Right lobe of liver (tissue), 6 donors: ENCODE results near the gene ARHGAP22. TPM values are rescaled to one million over a fixed set of nuclear protein-coding genes. Genes with fewer than 3 reads are reported as not detected.

Experiments used
- ATAC-seq, 4 donors: fragments of 200-7000 bp; cut with Tn5 transposase; one replicate each; pipeline ENCODE4 v1.9.1; 2020; ENCODE audit warnings: mild to moderate bottlenecking in 4 of 4, moderate library complexity in 4 of 4
- DNase-seq, 3 donors: peaks; one replicate each; pipeline ENCODE4 v3.0.0-alpha.2; 2020
- H3K27ac ChIP-seq, 3 donors: fragments of 200-600 bp; one replicate each; pipeline ENCODE4 v1.8.0; 2022
- H3K27me3 ChIP-seq, 2 donors: fragments of 200-600 bp; one replicate each; pipeline ENCODE4 v1.8.0; 2022
- H3K36me3 ChIP-seq, 4 donors: fragments of 200-600 bp; sonication (generic) in 1 of 4; one replicate each; pipeline versions ENCODE4 v1.5.1 to v1.8.0; 2017 to 2022; ENCODE audit warnings: control low read depth in 1 of 4
- H3K4me1 ChIP-seq, 4 donors: fragments of 200-600 bp; sonication (generic) in 1 of 4; one replicate each; pipeline versions ENCODE4 v1.5.1 to v1.8.0; 2017 to 2022; ENCODE audit warnings: control low read depth in 1 of 4
- H3K4me3 ChIP-seq, 3 donors: fragments of 200-600 bp; one replicate each; pipeline ENCODE4 v1.8.0; 2022
- H3K9me3 ChIP-seq, 4 donors: fragments of 200-600 bp; sonication (generic) in 1 of 4; one replicate each; pipeline versions ENCODE4 v1.5.1 to v1.8.0; 2017 to 2022; ENCODE audit warnings: control low read depth in 1 of 4
- POLR2A ChIP-seq: fragments of 450-650 bp; IDR thresholded peaks from one replicate; pipeline ENCODE4 v1.6.1; 2017; ENCODE audit warnings: antibody characterized with exemption, mild to moderate bottlenecking
- WGBS: methylation state at CpG from one replicate; pipeline ENCODE4 v1.1.6; 2018; ENCODE audit warnings: low coverage, low lambda C conversion rate; ENCODE audit not compliant: insufficient coverage; ENCODE audit errors: missing lambda C conversion rate; 5-methylcytosine and 5-hydroxymethylcytosine counted together
- intact Hi-C, 2 donors: fragments of 100-400 bp; cut with DNase I; formaldehyde crosslinking; loops; one replicate each; pipeline versions ENCODE4 v1.11.2 to v1.14.1; 2022
- total RNA-seq, 6 experiments: library from RNA; depleted of rRNA in 2 of 6; stranded (reverse); fragments of >200 nt in 2 of 6; fragmentation: NEBNext Ultra II Directional in 3 of 6; extraction: Animal tissue kit (Norgen Biotek cat#: 25700) in 3 of 6; gene quantifications; one replicate each; pipeline versions ENCODE4 v1.1.0 to v1.2.4, GENCODE V29; 2016 to 2023
- TF ChIP-seq, protein P1 (sequence below), 4 donors: fragments of 200-600 bp in 3 of 4; fragments of 450-650 bp in 1 of 4; IDR thresholded peaks; one replicate each; pipeline versions ENCODE4 v1.5.1 to v1.8.0; 2016 to 2022; ENCODE audit warnings: antibody characterized with exemption in 4 of 4, mild to moderate bottlenecking in 2 of 4
- donor health status: DM: no; HTN: yes; CAD: no.
- donor health status: DM: no; HTN: no; CAD: no.
- donor health status: DM: no; HTN: no; CAD: no.
- donor health status: DM: no; HTN: yes; CAD: no.
- donor health status: DM: no; HTN: yes; CAD: no.

The ARHGAP22 gene
- total RNA-seq, 6 experiments from 2014 or later = 0.22 to 3.6 (median 0.64) TPM

GRCh38 chr10:48608279-48608681 is 3.4 kb upstream of the ARHGAP22 start:
- Histone ChIP-seq H3K4me3 (no peak overlapping the region), H3K36me3 (no peaks in the 10 kb centered on the region), H3K4me1 (peaks cover 0 to 5% (median 0%) of the 10 kb centered on the region in 4 donors), H3K27me3 (peaks cover 0 to 12% of the 10 kb centered on the region in 2 donors), H3K9me3 (no peaks in the 10 kb centered on the region), H3K27ac (no peak overlapping the region)
- ATAC-seq (peak; percentile 82 to 90 (median 86)), DNase-seq (peak in 1 of 3 donors; percentile 51)
- no peak for TF ChIP-seq POLR2A
- TF ChIP-seq, protein P1, sequence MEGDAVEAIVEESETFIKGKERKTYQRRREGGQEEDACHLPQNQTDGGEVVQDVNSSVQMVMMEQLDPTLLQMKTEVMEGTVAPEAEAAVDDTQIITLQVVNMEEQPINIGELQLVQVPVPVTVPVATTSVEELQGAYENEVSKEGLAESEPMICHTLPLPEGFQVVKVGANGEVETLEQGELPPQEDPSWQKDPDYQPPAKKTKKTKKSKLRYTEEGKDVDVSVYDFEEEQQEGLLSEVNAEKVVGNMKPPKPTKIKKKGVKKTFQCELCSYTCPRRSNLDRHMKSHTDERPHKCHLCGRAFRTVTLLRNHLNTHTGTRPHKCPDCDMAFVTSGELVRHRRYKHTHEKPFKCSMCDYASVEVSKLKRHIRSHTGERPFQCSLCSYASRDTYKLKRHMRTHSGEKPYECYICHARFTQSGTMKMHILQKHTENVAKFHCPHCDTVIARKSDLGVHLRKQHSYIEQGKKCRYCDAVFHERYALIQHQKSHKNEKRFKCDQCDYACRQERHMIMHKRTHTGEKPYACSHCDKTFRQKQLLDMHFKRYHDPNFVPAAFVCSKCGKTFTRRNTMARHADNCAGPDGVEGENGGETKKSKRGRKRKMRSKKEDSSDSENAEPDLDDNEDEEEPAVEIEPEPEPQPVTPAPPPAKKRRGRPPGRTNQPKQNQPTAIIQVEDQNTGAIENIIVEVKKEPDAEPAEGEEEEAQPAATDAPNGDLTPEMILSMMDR (IDR thresholded peaks at IDR 0.05) = peak; percentile 52 to 69 (median 59)
- 30% methylated on average over 3 of the region's 3 CpGs for WGBS
- intact Hi-C loops = no loop called here

DNA sequence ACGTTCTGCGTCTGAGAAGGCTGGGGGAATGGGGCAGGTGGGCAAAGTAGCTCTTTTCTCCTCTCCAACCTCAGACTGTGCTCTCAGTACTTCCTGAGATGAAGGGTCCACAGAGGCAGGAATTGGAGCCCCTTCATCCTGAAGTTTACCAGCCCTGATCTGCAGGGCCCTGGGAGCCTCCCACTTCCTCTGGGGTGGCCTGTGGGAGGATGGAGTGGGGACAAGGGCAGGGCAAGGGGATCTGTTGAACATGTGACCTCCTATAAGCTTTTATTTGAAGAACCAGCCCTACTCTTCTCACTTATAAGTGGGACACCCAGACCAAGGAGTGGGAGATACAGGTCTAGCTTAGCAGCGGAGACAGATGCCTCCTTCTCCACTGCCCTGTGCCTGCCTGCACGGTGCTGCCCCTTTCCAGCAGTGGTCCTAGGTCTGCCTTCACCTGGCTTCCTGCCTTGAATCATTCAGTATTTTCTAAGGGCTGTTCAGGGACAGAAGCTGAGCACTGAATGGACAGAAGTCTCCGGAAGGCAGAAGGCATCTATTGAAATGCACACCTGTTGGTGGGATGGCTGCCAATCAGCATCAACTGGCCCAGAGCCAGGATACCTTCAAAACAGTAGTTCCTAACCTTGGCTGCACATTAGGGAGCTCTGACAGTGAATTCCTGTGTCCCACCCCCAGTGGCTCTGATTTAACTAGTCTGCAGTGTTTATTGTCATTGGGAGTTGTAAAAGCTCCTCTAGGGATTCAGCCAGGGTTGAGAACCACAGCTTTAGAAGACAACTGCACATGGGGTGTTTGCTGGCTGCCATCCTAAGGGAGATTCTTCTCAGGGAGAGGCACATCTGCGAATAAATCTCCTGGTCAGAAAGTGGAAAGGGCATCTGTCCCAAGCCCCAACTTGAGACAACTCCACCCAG is 2.7 kb upstream of the ARHGAP22 start:
- DNase-seq (peak in 1 of 3 donors; percentile 36), ATAC-seq (no peak)
- no peak overlapping the region for H3K27ac ChIP-seq
- peaks cover 0 to 12% of the 10 kb centered on the region in 2 donors for H3K27me3 ChIP-seq
- no peaks in the 10 kb centered on the region for H3K9me3 ChIP-seq
- H3K36me3 ChIP-seq = no peaks in the 10 kb centered on the region
- H3K4me1 ChIP-seq = peaks cover 0 to 5% (median 0%) of the 10 kb centered on the region in 4 donors
- intact Hi-C loops = no loop called here
- H3K4me3 ChIP-seq = no peak overlapping the region
- WGBS = 52% methylated on average over 4 of the region's 6 CpGs
- TF ChIP-seq, protein P1 (IDR thresholded peaks at IDR 0.05) = no peak
- TF ChIP-seq POLR2A = no peak

GRCh38 chr10:48606530-48607355 is 1.9 kb upstream of the ARHGAP22 start:
- no peak for TF ChIP-seq POLR2A
- TF ChIP-seq, protein P1 (IDR thresholded peaks at IDR 0.05) = no peak
- peaks cover 0 to 12% of the 10 kb centered on the region in 2 donors for H3K27me3 ChIP-seq
- peak in 2 of 4 donors; percentile 35 to 47 for ATAC-seq
- intact Hi-C loops = no loop called here
- H3K36me3 ChIP-seq = no peaks in the 10 kb centered on the region
- DNase-seq = peak in 1 of 3 donors; percentile 25
- peaks cover 0 to 5% (median 0%) of the 10 kb centered on the region in 4 donors for H3K4me1 ChIP-seq
- H3K9me3 ChIP-seq = no peaks in the 10 kb centered on the region
- WGBS = 75% methylated on average over 6 of the region's 8 CpGs
- no peak overlapping the region for H3K27ac ChIP-seq
- no peak overlapping the region for H3K4me3 ChIP-seq

DNA sequence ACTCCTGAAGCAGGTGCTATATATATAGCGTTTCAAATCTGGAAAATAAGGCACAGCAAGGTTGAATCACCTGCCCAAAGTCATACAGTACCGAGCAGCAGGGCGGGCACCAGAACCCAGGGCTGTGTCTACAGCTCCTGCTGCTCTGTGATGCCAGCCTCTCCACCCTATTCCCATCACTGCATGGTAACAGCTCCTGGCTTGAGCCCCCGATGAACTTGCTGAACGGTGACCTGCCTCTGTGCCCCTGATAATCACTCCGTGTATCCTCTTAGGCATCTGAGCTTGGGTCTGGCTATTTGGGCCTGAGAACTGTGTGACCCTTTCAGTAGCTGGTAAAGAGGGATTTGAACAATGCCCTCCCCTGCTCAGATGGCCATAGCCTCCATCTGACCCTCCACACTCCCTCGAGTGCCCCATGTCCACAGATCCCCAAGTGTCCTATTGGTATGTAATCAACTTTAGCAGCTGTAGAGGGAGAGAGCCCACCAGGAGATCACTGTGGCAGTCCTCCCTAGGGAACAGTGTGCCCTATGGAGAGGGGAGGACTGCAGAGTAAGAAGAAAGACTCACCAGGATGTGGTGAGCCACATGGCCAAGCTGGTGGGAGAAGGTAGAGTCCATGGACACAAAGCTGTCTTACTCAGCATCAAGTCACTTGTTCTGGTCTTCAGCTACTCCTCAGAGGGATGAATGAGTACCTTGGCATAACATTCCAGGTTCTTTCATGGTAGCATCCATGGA is 1.1 kb upstream of the ARHGAP22 start:
- intact Hi-C loops = no loop called here
- H3K27ac ChIP-seq = no peak overlapping the region
- peak in 1 of 3 donors; percentile 19 for DNase-seq

More for the DNA sequence above, 1.1 kb upstream of the ARHGAP22 start:
- no peak for TF ChIP-seq POLR2A
- TF ChIP-seq, protein P1 (IDR thresholded peaks at IDR 0.05) = no peak
- Histone ChIP-seq H3K9me3 (no peaks in the 10 kb centered on the region), H3K27me3 (peaks cover 0 to 12% of the 10 kb centered on the region in 2 donors), H3K4me3 (no peak overlapping the region), H3K4me1 (peaks cover 0 to 5% (median 0%) of the 10 kb centered on the region in 4 donors), H3K36me3 (no peaks in the 10 kb centered on the region)
- 80% methylated on average over 5 of the region's 7 CpGs for WGBS
- no peak for ATAC-seq
